ENCODE measurements around the gene FOXP2.
"Not testable (repeated sequence)": the region's sequence is repeated elsewhere in the genome, so short reads cannot be mapped to it uniquely, and the experiment has no call there.

FOXP2 gene

DNA sequence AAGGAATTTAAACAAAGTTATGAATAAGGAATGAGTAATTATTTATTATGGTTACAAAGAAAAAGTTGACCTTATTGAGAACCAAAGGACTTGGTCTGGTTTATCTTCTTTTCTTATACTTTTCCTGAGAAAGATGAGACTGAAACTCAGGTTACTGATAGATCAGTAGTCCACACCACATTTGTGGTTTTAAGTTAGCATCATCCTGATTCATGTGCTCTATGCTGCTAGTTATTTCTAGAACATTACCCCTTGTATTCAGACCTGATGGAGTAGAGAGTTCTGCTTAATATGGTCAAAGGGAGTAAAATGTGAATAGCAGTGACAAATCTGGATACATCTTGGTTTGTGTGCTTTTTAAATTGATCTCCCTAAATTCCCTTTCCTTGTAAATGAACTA is 63.8 kb downstream of the FOXP2 start:
- no peak overlapping the region for H3K4me3 Mint-ChIP-seq
- no peaks in the 10 kb centered on the region for H3K27me3 Mint-ChIP-seq (ENCODE audit: low read depth, poor library complexity)
- peaks cover 4% of the 10 kb centered on the region for H3K9me3 Mint-ChIP-seq
- H3K36me3 Mint-ChIP-seq (ENCODE audit: low read depth), result no peaks in the 10 kb centered on the region
- no peak for DNase-seq
- no peak for TF ChIP-seq CTCF (IDR thresholded peaks at IDR 0.05)
- H3K4me1 Mint-ChIP-seq, result no peaks in the 10 kb centered on the region
- H3K27ac Mint-ChIP-seq, result no peak overlapping the region

- H3K9me3 Mint-ChIP-seq, result peaks cover 12% of the 10 kb centered on the region
- TF ChIP-seq CTCF (IDR thresholded peaks at IDR 0.05), result no peak
- no peaks in the 10 kb centered on the region for H3K4me1 Mint-ChIP-seq
- no peak overlapping the region for H3K27ac Mint-ChIP-seq
- H3K4me3 Mint-ChIP-seq, result no peak overlapping the region
- no peaks in the 10 kb centered on the region for H3K36me3 Mint-ChIP-seq (ENCODE audit: low read depth)
- H3K27me3 Mint-ChIP-seq (ENCODE audit: low read depth, poor library complexity), result no peaks in the 10 kb centered on the region
- DNase-seq, result no peak
Measured at GRCh38 chr7:114481999-114482398, 67.4 kb downstream of the FOXP2 start.

GRCh38 chr7:114484226-114484625 is 69.6 kb downstream of the FOXP2 start:
- Mint-ChIP-seq H3K36me3 (ENCODE audit: low read depth) (peaks cover 8% of the 10 kb centered on the region), H3K4me1 (no peaks in the 10 kb centered on the region), H3K4me3 (no peak overlapping the region), H3K27me3 (ENCODE audit: low read depth, poor library complexity) (no peaks in the 10 kb centered on the region), H3K27ac (no peak overlapping the region), H3K9me3 (peaks cover 24% of the 10 kb centered on the region)
- DNase-seq, result no peak
- TF ChIP-seq CTCF (IDR thresholded peaks at IDR 0.05), result no peak

DNA sequence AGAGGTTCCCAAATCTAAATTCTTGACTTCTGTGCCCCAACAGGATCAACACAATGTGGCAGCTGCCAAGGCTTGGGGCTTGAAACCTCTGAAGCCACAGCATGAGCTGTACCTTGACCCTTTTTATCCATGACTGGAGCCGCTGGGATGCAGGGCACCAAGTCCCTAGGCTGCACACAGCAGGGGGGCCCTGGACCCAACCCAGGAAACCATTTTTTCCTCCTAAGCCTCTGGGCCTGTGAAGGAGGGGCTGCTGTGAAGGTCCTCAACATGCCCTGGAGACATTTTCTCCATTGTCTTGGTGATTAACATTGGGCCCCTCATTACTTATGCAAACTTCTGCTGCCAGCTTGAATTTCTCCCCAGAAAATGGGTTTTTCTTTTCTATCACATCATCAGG is 72.6 kb downstream of the FOXP2 start:
- TF ChIP-seq CTCF (IDR thresholded peaks at IDR 0.05), result no peak
- no peak overlapping the region for H3K4me3 Mint-ChIP-seq
- no peaks in the 10 kb centered on the region for H3K4me1 Mint-ChIP-seq
- H3K36me3 Mint-ChIP-seq (ENCODE audit: low read depth), result peaks cover 8% of the 10 kb centered on the region
- H3K27me3 Mint-ChIP-seq (ENCODE audit: low read depth, poor library complexity), result no peaks in the 10 kb centered on the region
- DNase-seq, result no peak
- H3K27ac Mint-ChIP-seq, result no peak overlapping the region
- H3K9me3 Mint-ChIP-seq, result peaks cover 28% of the 10 kb centered on the region

DNA sequence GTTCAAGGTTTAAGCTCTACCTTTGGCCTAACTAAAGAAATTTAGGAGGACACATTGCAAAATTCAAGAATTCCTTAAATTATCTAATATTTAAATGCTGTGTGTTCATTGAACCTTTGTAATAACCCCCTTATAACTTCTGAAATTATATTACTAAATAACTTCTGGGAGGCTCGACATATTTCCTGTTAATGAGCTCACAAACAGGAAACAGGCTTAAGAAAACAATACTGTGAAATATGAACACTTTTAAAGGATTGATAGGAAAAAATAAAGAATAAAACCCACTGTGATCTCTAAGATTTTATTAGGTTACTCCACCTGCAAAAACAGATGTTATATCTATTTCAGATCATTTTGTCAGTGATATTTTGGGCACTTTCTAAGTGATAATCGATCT is 74.1 kb downstream of the FOXP2 start:
- H3K27me3 Mint-ChIP-seq (ENCODE audit: low read depth, poor library complexity), result no peaks in the 10 kb centered on the region
- H3K27ac Mint-ChIP-seq, result no peak overlapping the region
- H3K9me3 Mint-ChIP-seq, result peaks cover 28% of the 10 kb centered on the region
- H3K36me3 Mint-ChIP-seq (ENCODE audit: low read depth), result peaks cover 8% of the 10 kb centered on the region
- TF ChIP-seq CTCF (IDR thresholded peaks at IDR 0.05), result no peak
- H3K4me1 Mint-ChIP-seq, result no peaks in the 10 kb centered on the region
- no peak overlapping the region for H3K4me3 Mint-ChIP-seq
- DNase-seq, result no peak

DNA sequence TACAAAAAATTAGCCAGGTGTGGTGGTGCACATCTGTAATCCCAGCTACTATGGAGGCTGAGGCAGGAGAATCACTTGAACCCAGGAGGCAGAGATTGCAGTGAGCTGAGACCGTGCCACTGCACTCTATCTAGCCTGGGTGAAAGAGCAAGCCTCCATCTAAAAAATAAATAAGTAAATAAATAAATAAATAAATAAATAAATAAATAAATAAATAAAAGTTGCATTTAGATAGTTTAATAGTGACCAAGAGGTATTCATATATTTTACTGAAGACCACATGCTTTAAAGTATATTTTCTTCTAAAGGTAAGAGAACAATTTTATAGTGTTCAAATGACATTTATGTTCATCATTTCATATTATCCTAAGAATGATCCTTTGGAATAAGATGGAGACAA is 82.9 kb downstream of the FOXP2 start:
- H3K27ac Mint-ChIP-seq; H3K9me3 Mint-ChIP-seq; DNase-seq; H3K27me3 Mint-ChIP-seq (ENCODE audit: low read depth, poor library complexity); H3K4me1 Mint-ChIP-seq; H3K36me3 Mint-ChIP-seq (ENCODE audit: low read depth); H3K4me3 Mint-ChIP-seq: not testable (repeated sequence)

All from nephron progenitor cell (in vitro differentiated cells).